PC-3 (cell line): ENCODE data around the gene ATP8A2.

ENCODE experiments used
- CTCF ChIP-seq: fragments of 300-600 bp; sonication (generic); conservative IDR thresholded peaks from 2 replicates; pipeline ENCODE4 v1.5.1; 2017; ENCODE audit warnings: antibody characterized with exemption, low read depth, mild to moderate bottlenecking, low read length
- EZH2 ChIP-seq: fragments of 300-600 bp; sonication (generic); IDR thresholded peaks from one replicate; pipeline ENCODE4 v1.6.1; 2017; ENCODE audit warnings: antibody characterized with exemption, mild to moderate bottlenecking, low read length; ENCODE audit not compliant: unreplicated experiment

GRCh38 chr13:26025196-26025595, 653.4 kb downstream of the ATP8A2 start:
- TF ChIP-seq CTCF, result no peak
- no peak for TF ChIP-seq EZH2
